Endothelial cell (in vitro differentiated cells): ENCODE measurements around the gene DKK2. TPM values are rescaled to one million over a fixed set of nuclear protein-coding genes. Genes with fewer than 3 reads are reported as not detected.
A peak's percentile ranks its signal among the peaks of the same experiment; 100 is the strongest.

Experiments
- DNase-seq: peaks from one replicate; pipeline ENCODE4 v3.0.0; 2021; ENCODE audit warnings: low spot score
- H3K27ac Mint-ChIP-seq: one replicate; pipeline ENCODE4 v1.8.0; 2021; ENCODE audit warnings: mixed read lengths, inconsistent platforms; ENCODE audit not compliant: unreplicated experiment
- H3K27me3 Mint-ChIP-seq: one replicate; pipeline ENCODE4 v1.8.0; 2021; ENCODE audit warnings: mild to moderate bottlenecking, moderate library complexity, mixed read lengths, inconsistent platforms; ENCODE audit not compliant: unreplicated experiment
- H3K36me3 Mint-ChIP-seq: one replicate; pipeline ENCODE4 v1.8.0; 2021; ENCODE audit warnings: mild to moderate bottlenecking, low read depth, mixed read lengths, inconsistent platforms; ENCODE audit not compliant: unreplicated experiment
- H3K4me1 Mint-ChIP-seq: one replicate; pipeline ENCODE4 v1.8.0; 2021; ENCODE audit warnings: mild to moderate bottlenecking, mixed read lengths, inconsistent platforms; ENCODE audit not compliant: unreplicated experiment
- H3K4me3 Mint-ChIP-seq: one replicate; pipeline ENCODE4 v1.8.0; 2021; ENCODE audit warnings: mild to moderate bottlenecking, mixed read lengths, inconsistent platforms; ENCODE audit not compliant: unreplicated experiment
- H3K9me3 Mint-ChIP-seq: one replicate; pipeline ENCODE4 v1.8.0; 2021; ENCODE audit warnings: mixed read lengths, inconsistent platforms; ENCODE audit not compliant: unreplicated experiment
- CTCF ChIP-seq: fragments of 200-600 bp; sonication (generic); IDR thresholded peaks from one replicate; pipeline ENCODE4 v1.5.0; 2021; ENCODE audit warnings: antibody characterized with exemption; ENCODE audit not compliant: unreplicated experiment
- total RNA-seq: library from RNA; stranded (reverse); fragmentation: NEBNext Ultra II Directional; extraction: Animal tissue kit (Norgen Biotek cat#: 25700); gene quantifications from one replicate; pipeline ENCODE4 v1.2.1, GENCODE V29; 2021; ENCODE audit not compliant: unreplicated experiment

The DKK2 gene
- total RNA-seq, 1 donor from 2014 or later: 8.0 TPM

GRCh38 chr4:106985830-106986229 is 50.3 kb downstream of the DKK2 start:
- no peaks in the 10 kb centered on the region for H3K36me3 Mint-ChIP-seq
- H3K27ac Mint-ChIP-seq: no peak overlapping the region
- H3K9me3 Mint-ChIP-seq: no peaks in the 10 kb centered on the region
- no peaks in the 10 kb centered on the region for H3K4me1 Mint-ChIP-seq
- H3K4me3 Mint-ChIP-seq: no peak overlapping the region
- no peaks in the 10 kb centered on the region for H3K27me3 Mint-ChIP-seq
- no peak for TF ChIP-seq CTCF
- no peak for DNase-seq

- TF ChIP-seq CTCF: no peak
- H3K4me1 Mint-ChIP-seq: peaks cover 11% of the 10 kb centered on the region
- no peaks in the 10 kb centered on the region for H3K36me3 Mint-ChIP-seq
- DNase-seq: no peak
- H3K9me3 Mint-ChIP-seq: no peaks in the 10 kb centered on the region
- H3K4me3 Mint-ChIP-seq: no peak overlapping the region
- H3K27ac Mint-ChIP-seq: no peak overlapping the region
- no peaks in the 10 kb centered on the region for H3K27me3 Mint-ChIP-seq
These were observed 53.4 kb downstream of the DKK2 start for GRCh38 chr4:106982711-106983211.

- no peak for TF ChIP-seq CTCF
- no peak for DNase-seq
- Mint-ChIP-seq H3K36me3 (no peaks in the 10 kb centered on the region), H3K27ac (no peak overlapping the region), H3K4me1 (peaks cover 11% of the 10 kb centered on the region), H3K4me3 (no peak overlapping the region), H3K9me3 (no peaks in the 10 kb centered on the region), H3K27me3 (no peaks in the 10 kb centered on the region)
These were observed 54.7 kb downstream of the DKK2 start for GRCh38 chr4:106981431-106981830.

GRCh38 chr4:106979476-106979875 is 56.6 kb downstream of the DKK2 start:
- no peak for TF ChIP-seq CTCF
- no peak overlapping the region for H3K27ac Mint-ChIP-seq
- no peaks in the 10 kb centered on the region for H3K36me3 Mint-ChIP-seq
- peaks cover 11% of the 10 kb centered on the region for H3K4me1 Mint-ChIP-seq
- no peak for DNase-seq
- no peaks in the 10 kb centered on the region for H3K9me3 Mint-ChIP-seq
- H3K4me3 Mint-ChIP-seq: no peak overlapping the region
- peaks cover 2% of the 10 kb centered on the region for H3K27me3 Mint-ChIP-seq

- no peak for TF ChIP-seq CTCF
- Mint-ChIP-seq H3K36me3 (no peaks in the 10 kb centered on the region), H3K4me3 (no peak overlapping the region), H3K27ac (no peak overlapping the region), H3K9me3 (no peaks in the 10 kb centered on the region), H3K4me1 (peaks cover 11% of the 10 kb centered on the region), H3K27me3 (peaks cover 3% of the 10 kb centered on the region)
- peak; percentile 10 for DNase-seq
These were observed 57.9 kb downstream of the DKK2 start for GRCh38 chr4:106978046-106978774.
